Mesothelial cell of epicardium (in vitro differentiated cells): Measurements from ENCODE around the gene CHST4. TPM values are rescaled to one million over a fixed set of nuclear protein-coding genes. Genes with fewer than 3 reads are reported as not detected.
A peak's percentile ranks its signal among the peaks of the same experiment; 100 is the strongest.

Experiments used
- DNase-seq, 2 experiments: peaks; one replicate each; pipeline ENCODE4 v3.0.0; 2021; ENCODE audit warnings: low spot score in 2 of 2; ENCODE audit not compliant: unreplicated experiment in 2 of 2
- H3K27ac Mint-ChIP-seq: 2 replicates; pipeline ENCODE4 v1.8.0; 2021; ENCODE audit warnings: mixed read lengths
- H3K27me3 Mint-ChIP-seq: 2 replicates; pipeline ENCODE4 v1.8.0; 2021; ENCODE audit warnings: low read depth, mixed read lengths
- H3K36me3 Mint-ChIP-seq: 2 replicates; pipeline ENCODE4 v1.8.0; 2021; ENCODE audit warnings: mixed read lengths
- H3K4me1 Mint-ChIP-seq: 2 replicates; pipeline ENCODE4 v1.8.0; 2021; ENCODE audit warnings: mixed read lengths
- H3K4me3 Mint-ChIP-seq: 2 replicates; pipeline ENCODE4 v1.8.0; 2021; ENCODE audit warnings: mild to moderate bottlenecking, moderate library complexity, mixed read lengths
- H3K9me3 Mint-ChIP-seq: 2 replicates; pipeline ENCODE4 v1.8.0; 2021; ENCODE audit warnings: mixed read lengths
- CTCF ChIP-seq: fragments of 200-600 bp; sonication (generic); IDR thresholded peaks from one replicate; pipeline ENCODE4 v1.5.0; 2021; ENCODE audit warnings: antibody characterized with exemption; ENCODE audit not compliant: unreplicated experiment
- total RNA-seq: library from RNA; stranded (reverse); gene quantifications from 3 replicates; pipeline ENCODE4 v1.2.1, GENCODE V29; 2021

CHST4 gene
- not detected in 3 replicates for total RNA-seq

- Mint-ChIP-seq H3K4me1 (peaks cover 18% of the 10 kb centered on the region), H3K4me3 (peak within 1 kb of the TSS; percentile 38), H3K27ac (peak within 1 kb of the TSS; percentile 72), H3K9me3 (no peaks in the 10 kb centered on the region), H3K27me3 (peaks cover 44% of the 10 kb centered on the region), H3K36me3 (no peaks in the 10 kb centered on the region)
- DNase-seq, result peak in 1 of 2 experiments; percentile 48
- TF ChIP-seq CTCF, result no peak
These were observed at the start of gene CHST4 for GRCh38 chr16:71526111-71526631. Gene CHST4, plus strand, starts transcription at chr16:71526426. Its CDS starts 10,252 bp downstream, at chr16:71536678.

GRCh38 chr16:71476457-71477124 is 49.6 kb upstream of the CHST4 start:
- Mint-ChIP-seq H3K4me1 (no peaks in the 10 kb centered on the region), H3K9me3 (no peaks in the 10 kb centered on the region), H3K27ac (no peak overlapping the region), H3K27me3 (no peaks in the 10 kb centered on the region), H3K4me3 (no peak overlapping the region), H3K36me3 (peaks cover 10% of the 10 kb centered on the region)
- no peak for DNase-seq
- no peak for TF ChIP-seq CTCF

GRCh38 chr16:71479420-71479819 is 46.8 kb upstream of the CHST4 start:
- no peak overlapping the region for H3K27ac Mint-ChIP-seq
- no peak for DNase-seq
- H3K27me3 Mint-ChIP-seq, result no peaks in the 10 kb centered on the region
- TF ChIP-seq CTCF, result no peak
- no peaks in the 10 kb centered on the region for H3K9me3 Mint-ChIP-seq
- H3K36me3 Mint-ChIP-seq, result peaks cover 10% of the 10 kb centered on the region
- no peak overlapping the region for H3K4me3 Mint-ChIP-seq
- peaks cover 8% of the 10 kb centered on the region for H3K4me1 Mint-ChIP-seq

- H3K4me1 Mint-ChIP-seq, result peaks cover 13% of the 10 kb centered on the region
- no peak overlapping the region for H3K4me3 Mint-ChIP-seq
- H3K36me3 Mint-ChIP-seq, result peaks cover 3% of the 10 kb centered on the region
- H3K27ac Mint-ChIP-seq, result no peak overlapping the region
- DNase-seq, result no peak
- no peaks in the 10 kb centered on the region for H3K9me3 Mint-ChIP-seq
- no peak for TF ChIP-seq CTCF
- H3K27me3 Mint-ChIP-seq, result no peaks in the 10 kb centered on the region
These were observed 45.3 kb upstream of the CHST4 start for GRCh38 chr16:71480956-71481355.

- DNase-seq, result no peak
- no peak overlapping the region for H3K4me3 Mint-ChIP-seq
- H3K36me3 Mint-ChIP-seq, result no peaks in the 10 kb centered on the region
- no peak for TF ChIP-seq CTCF
- peaks cover 13% of the 10 kb centered on the region for H3K4me1 Mint-ChIP-seq
- H3K27ac Mint-ChIP-seq, result no peak overlapping the region
- no peaks in the 10 kb centered on the region for H3K9me3 Mint-ChIP-seq
- H3K27me3 Mint-ChIP-seq, result peaks cover 5% of the 10 kb centered on the region
These were observed 43.7 kb upstream of the CHST4 start for GRCh38 chr16:71482569-71482968.
